HCT116 (cell line): ENCODE measurements around the gene HEPACAM. TPM values are rescaled to one million over a fixed set of nuclear protein-coding genes. Genes with fewer than 3 reads are reported as not detected.

Experiments used
- ATAC-seq: fragments of 200-7000 bp; cut with Tn5 transposase; 2 replicates; pipeline ENCODE4 v1.9.1; 2020; ENCODE audit warnings: mild to moderate bottlenecking, moderate library complexity
- BruUV-seq: library from RNA; stranded (reverse); fragments of 400-500 nt; replicated peaks from 2 replicates; lab custom pipeline; 2021; lab: Mats Ljungman, UMichigan
- CTCF ChIA-PET: fragments of 300-600 bp; sonication (Branson Sonifier 250); formaldehyde crosslinking; loops from one replicate; lab custom pipeline; 2021; ENCODE audit warnings: antibody characterized with exemption; lab: Charles Lee
- POLR2A ChIA-PET: fragments of 300-600, 350-600 bp; sonication (Branson Sonifier 250); formaldehyde crosslinking; loops from one replicate; lab custom pipeline; 2021; ENCODE audit warnings: antibody characterized with exemption; lab: Charles Lee
- RAD21 ChIA-PET, 2 experiments: fragments of 300-600 bp; sonication (Branson Sonifier 250); formaldehyde crosslinking; loops; one replicate each; lab custom pipeline; 2023; ENCODE audit warnings: low total read pairs in 2 of 2; ENCODE audit not compliant: uncharacterized antibody in 2 of 2, unreplicated experiment in 2 of 2, low non-redundant PET in 1 of 2; lab: Charles Lee
- DNase-seq: peaks from one replicate; pipeline ENCODE4 v3.0.0-alpha.2; 2010; ENCODE audit warnings: low read depth, low spot score
- H2AFZ ChIP-seq: fragments of 200-600 bp; shearing (Covaris generic), sonication (generic); 2 replicates; pipeline ENCODE4 v1.6.1; 2017; ENCODE audit warnings: low read depth, mixed run types, mixed read lengths, antibody characterized with exemption, low read length; ENCODE audit not compliant: poor library complexity, severe bottlenecking
- H3K27ac ChIP-seq: 2 replicates; pipeline ENCODE4 v1.5.1; 2012; ENCODE audit warnings: low read depth, low read length
- H3K27me3 ChIP-seq: fragments of 200-600 bp; sonication (generic); 2 replicates; pipeline ENCODE4 v1.6.1; 2016; ENCODE audit warnings: mixed run types, low read length, mixed read lengths; ENCODE audit not compliant: insufficient read depth
- H3K36me3 ChIP-seq, 2 experiments: fragments of 200-500 bp in 1 of 2; fragments of 200-600 bp in 1 of 2; sonication (Bioruptor generic) in 1 of 2; sonication (generic) in 1 of 2; 2 replicates each; pipeline versions ENCODE4 v1.5.1 to v1.6.1; 2014 to 2016; ENCODE audit warnings: low read length in 2 of 2, inconsistent platforms in 1 of 2, mixed read lengths in 1 of 2, mixed run types in 1 of 2; ENCODE audit not compliant: insufficient read depth in 2 of 2, control insufficient read depth in 1 of 2
- H3K4me1 ChIP-seq, 2 experiments: fragments of 200-600 bp in 1 of 2; sonication (generic) in 1 of 2; 2 replicates each; pipeline versions ENCODE4 v1.5.1 to v1.6.1; 2012 to 2017; ENCODE audit warnings: low read length in 2 of 2, inconsistent platforms in 1 of 2, mild to moderate bottlenecking in 1 of 2, mixed read lengths in 1 of 2, mixed run types in 1 of 2, moderate library complexity in 1 of 2; ENCODE audit not compliant: insufficient read depth in 2 of 2, control insufficient read depth in 1 of 2
- H3K4me2 ChIP-seq: fragments of 200-600 bp; sonication (generic); 2 replicates; pipeline ENCODE4 v1.6.1; 2017; ENCODE audit warnings: mixed run types, low read length, mixed read lengths
- H3K4me3 ChIP-seq, 2 experiments: fragments of 200-600 bp in 1 of 2; sonication (generic) in 1 of 2; replicated peaks in 1 of 2; 2 replicates each; pipeline ENCODE4 v1.5.1; 2011 to 2016; ENCODE audit warnings: low read length in 2 of 2, control low read depth in 1 of 2, low read depth in 1 of 2, mild to moderate bottlenecking in 1 of 2, mixed read lengths in 1 of 2, mixed run types in 1 of 2
- H3K79me2 ChIP-seq: fragments of 200-600 bp; sonication (generic); 2 replicates; pipeline ENCODE4 v1.6.1; 2017; ENCODE audit warnings: mild to moderate bottlenecking, mixed run types, low read length, moderate library complexity, mixed read lengths; ENCODE audit not compliant: insufficient read depth
- H3K9ac ChIP-seq: fragments of 200-600 bp; sonication (generic); 2 replicates; pipeline ENCODE4 v1.6.1; 2016; ENCODE audit warnings: low read length, mixed read lengths
- H3K9me2 ChIP-seq: fragments of 200-600 bp; sonication (generic), shearing (Covaris generic); 2 replicates; pipeline ENCODE4 v1.6.1; 2017; ENCODE audit warnings: mixed run types, mild to moderate bottlenecking, moderate library complexity; ENCODE audit not compliant: insufficient read depth
- H3K9me3 ChIP-seq, 2 experiments: fragments of 200-500 bp in 1 of 2; fragments of 200-600 bp in 1 of 2; sonication (Bioruptor generic) in 1 of 2; sonication (generic) in 1 of 2; 2 replicates each; pipeline ENCODE4 v1.6.1; 2014 to 2017; ENCODE audit warnings: low read length in 2 of 2, mixed read lengths in 2 of 2, inconsistent platforms in 1 of 2, low read depth in 1 of 2, mild to moderate bottlenecking in 1 of 2, mixed run types in 1 of 2, moderate library complexity in 1 of 2; ENCODE audit not compliant: control insufficient read depth in 1 of 2, insufficient read depth in 1 of 2
- H4K20me1 ChIP-seq: fragments of 200-600 bp; sonication (generic), shearing (Covaris generic); 2 replicates; pipeline ENCODE4 v1.6.1; 2017; ENCODE audit warnings: mixed run types, mild to moderate bottlenecking, moderate library complexity; ENCODE audit not compliant: insufficient read depth
- CBX3 ChIP-seq: IDR thresholded peaks from 2 replicates; pipeline ENCODE4 v1.6.1; 2012; ENCODE audit warnings: low read depth
- ELF1 ChIP-seq: IDR thresholded peaks from 2 replicates; pipeline ENCODE4 v1.6.1; 2012; ENCODE audit warnings: low read depth, borderline replicate concordance
- EZH2 ChIP-seq: fragments of 200-600 bp; sonication (generic); IDR thresholded peaks from 2 replicates; pipeline ENCODE4 v1.6.1; 2017; ENCODE audit warnings: antibody characterized with exemption, mixed run types
- JUND ChIP-seq: IDR thresholded peaks from 2 replicates; pipeline ENCODE4 v1.6.1; 2012
- POLR2AphosphoS5 ChIP-seq: IDR thresholded peaks from 2 replicates; pipeline ENCODE4 v1.6.1; 2011; ENCODE audit warnings: mild to moderate bottlenecking, low read depth, low read length, moderate library complexity
- SIN3A ChIP-seq: IDR thresholded peaks from 2 replicates; pipeline ENCODE4 v1.6.1; 2012; ENCODE audit warnings: low read depth
- SP1 ChIP-seq: IDR thresholded peaks from 2 replicates; pipeline ENCODE4 v1.6.1; 2012; ENCODE audit warnings: low read depth
- SRF ChIP-seq: IDR thresholded peaks from 2 replicates; pipeline ENCODE4 v1.6.1; 2012; ENCODE audit warnings: low read depth
- ZNF274 ChIP-seq: fragments of 200-500 bp; sonication (Bioruptor generic); IDR thresholded peaks from 2 replicates; pipeline ENCODE4 v1.6.1; 2014; ENCODE audit warnings: mild to moderate bottlenecking, low read depth, low read length, inconsistent platforms
- intact Hi-C: fragments of 100-400 bp; cut with micrococcal nuclease; formaldehyde crosslinking; loops from 2 replicates; pipeline ENCODE4 v1.10.0; 2022
- total RNA-seq: library from RNA; stranded (reverse); gene quantifications from one replicate; pipeline ENCODE4 v1.2.1, GENCODE V29; 2021; ENCODE audit not compliant: unreplicated experiment
- TF ChIP-seq, protein P1 (sequence below): IDR thresholded peaks from 2 replicates; pipeline ENCODE4 v1.6.1; 2011; ENCODE audit warnings: mild to moderate bottlenecking, low read length, moderate library complexity; ENCODE audit not compliant: insufficient replicate concordance; ENCODE audit errors: extremely low read depth
- TF ChIP-seq, protein P2 (sequence below): IDR thresholded peaks from 2 replicates; pipeline ENCODE4 v1.6.1; 2012; ENCODE audit warnings: low read depth
- TF ChIP-seq, protein P3 (sequence below): IDR thresholded peaks from 2 replicates; pipeline ENCODE4 v1.6.1; 2012

HEPACAM gene
- total RNA-seq, 1 experiment from 2014 or later, result not detected

DNA sequence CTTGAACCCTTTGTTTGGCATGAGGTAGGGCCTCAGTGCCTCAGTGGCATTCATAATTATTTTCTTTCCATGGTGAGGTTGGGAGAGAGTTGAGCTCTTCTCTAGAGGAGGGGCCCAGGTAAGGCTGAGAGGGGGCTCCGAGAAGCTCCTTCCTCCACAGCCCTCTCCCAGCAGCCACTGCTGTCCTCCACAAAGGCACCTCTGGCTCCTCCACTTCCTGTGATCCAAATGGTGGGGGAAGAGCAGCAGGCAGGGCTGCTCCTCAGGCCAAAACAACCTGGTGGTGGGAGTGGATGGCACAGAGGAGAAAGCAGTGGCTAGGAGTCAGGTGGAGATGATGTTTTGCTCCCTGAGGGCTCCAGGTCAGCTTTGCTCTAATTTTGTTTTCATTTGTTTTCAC is 51.5 kb downstream of the HEPACAM start:
- BruUV-seq, result no TSS peak
- no peak overlapping the region for H2AFZ ChIP-seq
- DNase-seq, result no peak

More for the DNA sequence above, 51.5 kb downstream of the HEPACAM start:
- Histone ChIP-seq H3K79me2 (no peaks in the 10 kb centered on the region), H3K4me1 (no peaks in the 10 kb centered on the region), H3K9me3 (no peaks in the 10 kb centered on the region), H3K27ac (no peak overlapping the region), H3K27me3 (0 out of 2 replicates have a peak, but pooled peaks cover 3% of the 10 kb centered on the region), H3K36me3 (no peaks in the 10 kb centered on the region), H3K4me3 (no peak overlapping the region), H3K9ac (no peak overlapping the region), H3K4me2 (no peak overlapping the region), H4K20me1 (no peaks in the 10 kb centered on the region), H3K9me2 (no peaks in the 10 kb centered on the region)
- TF ChIP-seq SP1 (no peak), JUND (no peak), CBX3 (no peak), EZH2 (no peak), ELF1 (no peak), SRF (no peak), SIN3A (no peak), ZNF274 (no peak), POLR2AphosphoS5 (no peak)
- TF ChIP-seq, protein P1, sequence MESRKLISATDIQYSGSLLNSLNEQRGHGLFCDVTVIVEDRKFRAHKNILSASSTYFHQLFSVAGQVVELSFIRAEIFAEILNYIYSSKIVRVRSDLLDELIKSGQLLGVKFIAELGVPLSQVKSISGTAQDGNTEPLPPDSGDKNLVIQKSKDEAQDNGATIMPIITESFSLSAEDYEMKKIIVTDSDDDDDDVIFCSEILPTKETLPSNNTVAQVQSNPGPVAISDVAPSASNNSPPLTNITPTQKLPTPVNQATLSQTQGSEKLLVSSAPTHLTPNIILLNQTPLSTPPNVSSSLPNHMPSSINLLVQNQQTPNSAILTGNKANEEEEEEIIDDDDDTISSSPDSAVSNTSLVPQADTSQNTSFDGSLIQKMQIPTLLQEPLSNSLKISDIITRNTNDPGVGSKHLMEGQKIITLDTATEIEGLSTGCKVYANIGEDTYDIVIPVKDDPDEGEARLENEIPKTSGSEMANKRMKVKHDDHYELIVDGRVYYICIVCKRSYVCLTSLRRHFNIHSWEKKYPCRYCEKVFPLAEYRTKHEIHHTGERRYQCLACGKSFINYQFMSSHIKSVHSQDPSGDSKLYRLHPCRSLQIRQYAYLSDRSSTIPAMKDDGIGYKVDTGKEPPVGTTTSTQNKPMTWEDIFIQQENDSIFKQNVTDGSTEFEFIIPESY, result no peak
- TF ChIP-seq, protein P2, sequence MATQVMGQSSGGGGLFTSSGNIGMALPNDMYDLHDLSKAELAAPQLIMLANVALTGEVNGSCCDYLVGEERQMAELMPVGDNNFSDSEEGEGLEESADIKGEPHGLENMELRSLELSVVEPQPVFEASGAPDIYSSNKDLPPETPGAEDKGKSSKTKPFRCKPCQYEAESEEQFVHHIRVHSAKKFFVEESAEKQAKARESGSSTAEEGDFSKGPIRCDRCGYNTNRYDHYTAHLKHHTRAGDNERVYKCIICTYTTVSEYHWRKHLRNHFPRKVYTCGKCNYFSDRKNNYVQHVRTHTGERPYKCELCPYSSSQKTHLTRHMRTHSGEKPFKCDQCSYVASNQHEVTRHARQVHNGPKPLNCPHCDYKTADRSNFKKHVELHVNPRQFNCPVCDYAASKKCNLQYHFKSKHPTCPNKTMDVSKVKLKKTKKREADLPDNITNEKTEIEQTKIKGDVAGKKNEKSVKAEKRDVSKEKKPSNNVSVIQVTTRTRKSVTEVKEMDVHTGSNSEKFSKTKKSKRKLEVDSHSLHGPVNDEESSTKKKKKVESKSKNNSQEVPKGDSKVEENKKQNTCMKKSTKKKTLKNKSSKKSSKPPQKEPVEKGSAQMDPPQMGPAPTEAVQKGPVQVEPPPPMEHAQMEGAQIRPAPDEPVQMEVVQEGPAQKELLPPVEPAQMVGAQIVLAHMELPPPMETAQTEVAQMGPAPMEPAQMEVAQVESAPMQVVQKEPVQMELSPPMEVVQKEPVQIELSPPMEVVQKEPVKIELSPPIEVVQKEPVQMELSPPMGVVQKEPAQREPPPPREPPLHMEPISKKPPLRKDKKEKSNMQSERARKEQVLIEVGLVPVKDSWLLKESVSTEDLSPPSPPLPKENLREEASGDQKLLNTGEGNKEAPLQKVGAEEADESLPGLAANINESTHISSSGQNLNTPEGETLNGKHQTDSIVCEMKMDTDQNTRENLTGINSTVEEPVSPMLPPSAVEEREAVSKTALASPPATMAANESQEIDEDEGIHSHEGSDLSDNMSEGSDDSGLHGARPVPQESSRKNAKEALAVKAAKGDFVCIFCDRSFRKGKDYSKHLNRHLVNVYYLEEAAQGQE, result no peak
- TF ChIP-seq, protein P3, sequence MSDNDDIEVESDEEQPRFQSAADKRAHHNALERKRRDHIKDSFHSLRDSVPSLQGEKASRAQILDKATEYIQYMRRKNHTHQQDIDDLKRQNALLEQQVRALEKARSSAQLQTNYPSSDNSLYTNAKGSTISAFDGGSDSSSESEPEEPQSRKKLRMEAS, result no peak
- no peak for ATAC-seq
- POLR2A ChIA-PET, result no interaction called here
- RAD21 ChIA-PET, result no interaction called here
- CTCF ChIA-PET, result interaction anchor here (1.6 kb wide), 1 partner anchor 8 kb away, joined by 4 read pairs; no protein-coding TSS in a partner anchor
- intact Hi-C loops, result no loop called here
